Smooth muscle cell (in vitro differentiated cells): ENCODE measurements around the gene ABCA1. TPM values are rescaled to one million over a fixed set of nuclear protein-coding genes. Genes with fewer than 3 reads are reported as not detected.

Source experiments
- DNase-seq: peaks from one replicate; lab custom pipeline; 2025; ENCODE audit not compliant: unreplicated experiment; lab: John Stamatoyannopoulos, UW
- H2AFZ ChIP-seq: fragments of 200-600 bp; sonication (generic); 2 replicates; pipeline ENCODE4 v1.6.0; 2016; ENCODE audit warnings: antibody characterized with exemption, low read depth, mild to moderate bottlenecking
- H3F3A ChIP-seq: fragments of 200-600 bp; sonication (generic); 2 replicates; pipeline ENCODE4 v1.6.0; 2017; ENCODE audit warnings: antibody characterized with exemption, low read depth
- H3K27ac ChIP-seq: fragments of 200-600 bp; sonication (generic); 2 replicates; pipeline ENCODE4 v1.5.1; 2016; ENCODE audit warnings: low read depth, mild to moderate bottlenecking
- H3K27me3 ChIP-seq: fragments of 200-600 bp; sonication (generic); 2 replicates; pipeline ENCODE4 v1.6.1; 2016; ENCODE audit warnings: low read depth, mild to moderate bottlenecking
- H3K36me3 ChIP-seq: fragments of 200-600 bp; sonication (generic); 2 replicates; pipeline ENCODE4 v1.5.1; 2016; ENCODE audit warnings: low read depth
- H3K4me1 ChIP-seq: fragments of 200-600 bp; sonication (generic); 2 replicates; pipeline ENCODE4 v1.5.1; 2016; ENCODE audit warnings: low read depth
- H3K4me2 ChIP-seq: fragments of 200-600 bp; sonication (generic); 2 replicates; pipeline ENCODE4 v1.6.0; 2016; ENCODE audit warnings: mild to moderate bottlenecking
- H3K4me3 ChIP-seq: fragments of 200-600 bp; sonication (generic); 2 replicates; pipeline ENCODE4 v1.5.1; 2016; ENCODE audit warnings: mild to moderate bottlenecking
- H3K79me2 ChIP-seq: fragments of 200-600 bp; sonication (generic); 2 replicates; pipeline ENCODE4 v1.6.0; 2016; ENCODE audit warnings: low read depth, mild to moderate bottlenecking
- H3K9ac ChIP-seq: fragments of 200-600 bp; sonication (generic); 2 replicates; pipeline ENCODE4 v1.6.0; 2016; ENCODE audit warnings: low read depth
- H3K9me3 ChIP-seq: fragments of 200-600 bp; sonication (generic); replicated peaks from 2 replicates; pipeline ENCODE4 v1.5.1; 2016; ENCODE audit warnings: low read depth
- H4K20me1 ChIP-seq: fragments of 200-600 bp; sonication (generic); 2 replicates; pipeline ENCODE4 v1.6.0; 2016; ENCODE audit warnings: low read depth
- CTCF ChIP-seq: fragments of 200-600 bp; sonication (generic); IDR thresholded peaks from 2 replicates; pipeline ENCODE4 v1.5.1; 2017; ENCODE audit warnings: borderline replicate concordance, mild to moderate bottlenecking, antibody characterized with exemption; ENCODE audit not compliant: insufficient read depth, poor library complexity, severe bottlenecking
- WGBS: methylation state at CpG from one replicate; pipeline ENCODE4 v1.1.7; 2016; ENCODE audit warnings: low lambda C conversion rate; 5-methylcytosine and 5-hydroxymethylcytosine counted together
- polyA plus RNA-seq: library from polyadenylated mRNA; unstranded; fragments of >200 nt; fragmentation: Nextera tagmentation; extraction: Ambion mirVana; gene quantifications from 2 replicates; pipeline ENCODE4 v1.2.1, GENCODE V29; 2016
- total RNA-seq: library from RNA; depleted of rRNA; stranded (reverse); fragments of >200 nt; gene quantifications from 2 replicates; pipeline ENCODE4 v1.2.3, GENCODE V29; 2014

ABCA1 gene
- total and polyA plus RNA-seq, 2 experiments from 2014 or later, result 2.8 to 29.6 TPM

DNA sequence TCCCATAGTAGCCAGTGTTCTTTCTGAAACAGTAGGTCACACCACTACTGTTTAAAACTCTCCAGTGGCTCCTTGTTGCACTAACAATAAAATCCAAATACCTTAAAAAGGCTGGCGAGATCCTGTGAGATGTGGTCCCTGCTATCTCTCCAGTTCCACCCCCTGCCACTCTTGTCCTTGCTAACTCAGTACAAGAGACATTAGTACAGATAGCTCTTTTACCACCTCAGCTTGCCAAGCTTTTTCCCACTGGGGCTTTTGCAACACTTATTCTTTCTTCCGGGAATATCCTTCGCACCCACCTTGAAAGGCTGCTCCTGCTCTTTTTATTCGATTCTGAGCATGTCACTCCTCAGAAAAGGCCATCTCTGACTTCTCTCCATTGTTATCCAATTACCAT is 149.2 kb downstream of the ABCA1 start:
- TF ChIP-seq CTCF, result no peak
- no peaks in the 10 kb centered on the region for H3K79me2 ChIP-seq
- no peak overlapping the region for H3K4me2 ChIP-seq
- 93% methylated on average over 4 of the region's 4 CpGs for WGBS
- no peak for DNase-seq
- H2AFZ ChIP-seq, result no peak overlapping the region
- peaks cover 7% of the 10 kb centered on the region for H3K36me3 ChIP-seq
- H3K9me3 ChIP-seq, result no peaks in the 10 kb centered on the region
- H3K4me1 ChIP-seq, result no peaks in the 10 kb centered on the region
- H4K20me1 ChIP-seq, result no peaks in the 10 kb centered on the region
- no peak overlapping the region for H3K9ac ChIP-seq
- H3F3A ChIP-seq, result no peaks in the 10 kb centered on the region
- H3K27ac ChIP-seq, result no peak overlapping the region
- no peak overlapping the region for H3K4me3 ChIP-seq
- H3K27me3 ChIP-seq, result no peaks in the 10 kb centered on the region

DNA sequence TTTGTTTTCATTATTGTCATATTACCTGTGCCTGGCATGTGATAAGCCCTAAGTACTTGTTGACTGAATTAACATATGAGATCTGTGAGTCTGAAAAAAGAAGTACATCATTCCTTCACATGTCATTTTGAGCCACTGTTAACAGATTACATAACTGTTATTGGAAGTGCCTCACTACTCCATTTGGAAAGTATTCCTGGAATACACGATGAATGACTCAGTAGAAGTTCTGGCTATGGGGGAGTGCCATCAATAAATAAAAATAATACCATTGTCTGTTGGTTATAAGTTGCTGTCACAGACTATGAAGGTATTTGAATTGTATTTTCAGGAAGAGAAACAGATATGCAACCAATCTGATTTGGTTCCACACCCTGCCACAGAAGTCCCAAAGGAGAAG is 151.2 kb downstream of the ABCA1 start:
- no peak overlapping the region for H3K9ac ChIP-seq
- 98% methylated on average over 1 of the region's 1 CpG for WGBS
- H3K27me3 ChIP-seq, result no peaks in the 10 kb centered on the region
- no peaks in the 10 kb centered on the region for H3K4me1 ChIP-seq
- no peak overlapping the region for H3K4me3 ChIP-seq
- H3K4me2 ChIP-seq, result no peak overlapping the region
- no peaks in the 10 kb centered on the region for H3K36me3 ChIP-seq
- H3K9me3 ChIP-seq, result no peaks in the 10 kb centered on the region
- H2AFZ ChIP-seq, result no peak overlapping the region
- H3F3A ChIP-seq, result no peaks in the 10 kb centered on the region
- no peak for DNase-seq
- no peaks in the 10 kb centered on the region for H3K79me2 ChIP-seq
- no peaks in the 10 kb centered on the region for H4K20me1 ChIP-seq
- no peak overlapping the region for H3K27ac ChIP-seq
- no peak for TF ChIP-seq CTCF

GRCh38 chr9:104775976-104776375 is 152.0 kb downstream of the ABCA1 start:
- DNase-seq, result no peak

More at GRCh38 chr9:104775976-104776375, 152.0 kb downstream of the ABCA1 start:
- Histone ChIP-seq H3K27me3 (no peaks in the 10 kb centered on the region), H3K4me1 (no peaks in the 10 kb centered on the region), H3F3A (no peaks in the 10 kb centered on the region), H3K36me3 (no peaks in the 10 kb centered on the region), H3K79me2 (no peaks in the 10 kb centered on the region), H3K27ac (no peak overlapping the region), H3K4me3 (no peak overlapping the region), H3K9ac (no peak overlapping the region), H3K4me2 (no peak overlapping the region), H2AFZ (no peak overlapping the region), H4K20me1 (no peaks in the 10 kb centered on the region), H3K9me3 (no peaks in the 10 kb centered on the region)
- TF ChIP-seq CTCF, result no peak
- 89% methylated on average over 2 of the region's 2 CpGs for WGBS
